GDM1 (cell line): Measurements from ENCODE around the gene CADPS2.

Experiments
- DNase-seq: peaks from one replicate; lab custom pipeline; 2025; lab: John Stamatoyannopoulos, UW

Gene CADPS2

DNA sequence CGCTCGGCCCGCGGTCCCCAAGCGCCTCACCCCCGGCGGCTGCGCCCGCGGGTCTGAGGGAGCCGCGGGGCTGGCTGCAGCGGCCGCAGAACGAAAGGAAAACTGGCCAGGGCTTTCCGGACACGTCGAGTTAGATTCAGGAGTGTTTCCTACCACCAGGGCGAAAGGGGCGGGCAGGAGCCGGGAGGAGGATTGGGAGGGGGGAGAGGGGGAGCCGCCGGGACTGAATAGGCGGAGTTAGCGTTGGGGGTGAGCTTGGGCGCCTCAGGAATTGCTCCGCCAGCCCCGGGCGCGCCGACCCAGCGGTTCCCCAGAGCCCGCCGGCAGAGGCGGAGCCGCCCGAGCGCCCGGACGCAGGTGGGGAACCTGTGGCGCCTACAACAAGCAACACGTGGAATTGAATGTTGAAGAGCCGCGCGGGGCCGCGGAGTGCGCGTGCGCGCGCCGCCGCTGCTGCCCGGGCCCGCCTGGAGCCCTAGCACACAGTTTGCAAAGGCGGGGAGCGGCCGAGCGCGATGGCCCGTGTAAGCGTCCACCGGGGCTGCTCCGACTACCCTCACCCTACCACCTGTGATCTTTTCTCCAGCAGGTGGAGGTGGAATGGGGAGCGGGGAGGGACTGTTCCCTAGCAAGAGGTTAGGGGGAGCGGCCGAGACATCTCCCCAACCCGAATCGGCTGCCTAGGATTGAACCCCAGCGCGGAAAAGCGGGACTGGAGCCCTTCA lies at the start of gene CADPS2:
TSS of gene CADPS2 (minus strand) at position 104 of the 725 bp plus-strand sequence. CDS start 123 bp downstream, outside the sequence.
- DNase-seq, result no peak

DNA sequence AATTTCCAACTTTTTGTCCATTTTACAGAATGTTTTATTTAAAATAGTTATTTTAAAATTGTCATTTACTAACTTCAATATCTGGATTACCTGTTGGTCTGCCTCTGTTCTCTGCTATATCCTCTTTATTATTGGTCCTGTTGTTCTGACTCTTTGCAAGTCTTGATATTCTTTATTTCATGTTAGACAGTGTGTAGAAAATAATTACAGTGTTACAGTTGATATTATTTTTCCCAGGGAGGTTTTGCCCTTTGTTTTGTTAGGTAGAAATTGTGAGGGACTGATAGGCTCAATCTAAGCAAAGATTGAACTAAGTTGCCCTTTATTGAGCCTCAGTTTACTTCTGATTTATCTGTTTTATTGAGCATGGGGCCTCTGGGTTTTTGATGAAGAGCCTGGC lies 49.4 kb upstream of the CADPS2 start:
- DNase-seq, result no peak

DNA sequence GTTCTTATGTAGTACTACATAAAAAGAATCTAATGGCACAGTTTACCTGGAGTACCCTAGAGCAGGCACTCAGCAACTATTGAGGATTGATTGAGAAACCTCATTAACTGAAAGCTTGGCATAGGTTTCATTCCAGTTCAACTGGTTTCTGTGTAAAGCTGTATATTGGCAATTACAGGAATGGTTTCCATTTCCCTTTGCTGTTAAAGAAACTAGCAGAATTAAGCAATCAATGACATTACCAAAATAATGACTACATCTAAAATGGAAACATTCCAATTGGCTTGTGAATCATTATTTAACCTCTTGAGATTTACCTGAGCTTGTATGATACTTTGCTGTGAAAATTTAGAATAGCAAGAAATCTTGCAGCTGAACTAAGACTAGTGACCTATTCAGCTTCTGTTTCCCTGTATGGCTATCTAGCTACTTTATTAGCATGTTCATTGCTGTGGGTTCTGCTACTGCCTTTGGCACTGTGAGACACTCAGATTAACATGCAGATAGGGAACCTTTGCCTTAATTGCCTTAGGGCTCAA lies 33.5 kb upstream of the CADPS2 start:
- DNase-seq, result no peak

DNA sequence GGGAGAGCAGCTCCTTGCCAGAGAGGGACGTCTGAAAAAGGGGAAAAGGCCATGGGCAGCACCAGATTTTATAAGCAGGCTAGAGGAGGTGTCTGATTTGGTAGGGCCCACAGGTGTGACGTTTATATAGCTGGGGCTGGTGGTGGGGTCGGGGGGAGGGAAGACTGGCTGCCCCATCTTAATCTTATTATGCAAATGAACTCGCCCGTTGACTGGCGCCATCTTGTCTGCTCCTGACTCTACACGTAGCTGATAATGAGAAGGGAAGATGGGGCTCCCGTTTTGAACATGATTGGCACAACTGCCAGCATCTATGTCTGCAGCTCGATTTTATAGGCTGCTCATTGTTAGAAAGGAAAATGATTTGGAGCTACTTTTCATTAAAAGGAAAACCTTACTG lies 28.6 kb upstream of the CADPS2 start:
- no peak for DNase-seq

DNA sequence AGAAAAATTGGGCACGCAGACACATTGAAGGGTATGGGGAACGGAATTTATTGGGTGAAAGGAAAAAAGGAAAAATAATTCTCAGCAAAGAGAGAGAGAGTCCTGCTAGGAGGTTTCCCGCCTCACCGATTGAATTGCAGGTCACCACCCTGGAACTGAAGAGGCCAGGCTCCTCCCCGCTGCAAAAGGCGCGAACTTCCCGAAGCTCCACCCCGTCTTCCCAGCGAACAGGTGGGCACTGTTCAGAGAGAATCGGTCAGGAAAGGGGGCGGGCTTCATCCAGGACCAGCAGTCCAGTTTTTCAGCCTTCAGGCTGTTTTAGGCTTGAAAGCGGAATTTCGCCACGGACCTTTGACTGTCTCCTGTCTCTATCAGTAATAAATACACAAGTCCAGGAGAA lies 27.3 kb upstream of the CADPS2 start:
- DNase-seq, result no peak

DNA sequence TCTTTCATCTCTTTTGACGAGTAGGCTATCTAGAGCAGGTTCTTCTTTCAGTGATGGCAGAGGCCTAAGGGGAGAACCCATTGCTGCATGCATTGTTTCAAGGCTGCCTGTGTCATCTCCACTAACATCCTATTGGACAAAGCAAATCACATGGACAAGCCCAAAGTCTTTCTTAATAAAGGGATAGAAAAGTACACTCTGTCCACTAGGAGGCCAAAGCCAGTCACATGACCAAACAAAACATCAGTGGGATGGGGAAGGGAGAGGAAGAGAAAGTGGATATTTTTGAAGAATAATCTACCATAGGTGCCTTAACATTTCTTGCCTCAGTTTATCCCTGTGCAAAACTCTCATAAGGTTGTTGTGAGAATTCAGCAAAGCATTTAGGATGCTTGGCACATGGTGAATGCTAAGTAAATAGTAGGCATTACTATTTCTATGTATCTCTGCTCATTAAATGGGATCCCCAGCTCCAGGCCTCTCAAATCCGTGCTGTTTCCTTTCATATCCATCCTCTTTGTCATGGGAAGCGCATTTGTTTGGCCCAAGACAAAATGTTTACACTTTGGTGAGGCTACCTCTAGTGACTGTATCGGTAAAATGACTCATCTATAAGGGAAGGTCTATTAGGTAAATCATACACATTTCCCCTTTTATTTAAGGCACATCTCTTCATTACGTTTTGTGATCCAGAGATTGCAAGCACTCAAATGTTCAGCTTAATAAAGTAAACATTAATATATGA lies 16.7 kb upstream of the CADPS2 start:
- DNase-seq, result no peak

DNA sequence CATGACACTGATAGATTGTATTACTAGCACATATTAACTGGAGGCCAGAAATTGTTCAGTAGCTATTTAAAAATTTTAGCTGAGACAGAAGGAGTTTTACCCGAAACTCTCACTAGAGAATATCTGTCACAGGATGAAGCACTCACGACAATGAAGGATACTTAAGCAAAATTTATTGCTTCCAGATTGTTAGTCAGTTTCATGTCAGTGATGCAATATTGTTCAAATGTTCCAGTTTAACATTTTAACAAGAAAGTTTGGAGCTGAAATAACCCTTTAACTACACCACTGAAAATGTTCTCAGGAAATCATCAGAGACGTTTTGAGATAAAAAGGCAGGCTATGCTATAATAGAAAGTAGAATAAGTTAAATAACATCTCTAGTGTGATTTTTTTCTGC lies 15.0 kb upstream of the CADPS2 start:
- no peak for DNase-seq

DNA sequence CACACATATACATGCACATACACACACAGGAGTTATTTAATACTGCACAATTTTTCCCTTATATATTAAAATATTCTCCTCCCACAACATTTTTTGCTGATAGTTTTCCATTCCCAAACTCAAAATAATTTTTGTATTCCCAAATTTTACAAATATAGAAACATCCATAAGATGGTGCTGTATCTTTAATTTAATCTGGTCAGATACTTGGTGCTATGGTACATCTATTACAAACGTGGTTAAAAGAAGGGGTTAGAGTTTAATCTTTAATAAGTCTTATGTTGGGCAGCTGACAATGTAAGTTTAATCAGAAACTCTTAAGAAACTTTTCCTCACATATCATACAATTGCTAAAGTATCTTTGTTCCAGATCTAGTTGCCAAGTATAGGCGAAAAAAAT lies 10.2 kb upstream of the CADPS2 start:
- DNase-seq, result no peak

DNA sequence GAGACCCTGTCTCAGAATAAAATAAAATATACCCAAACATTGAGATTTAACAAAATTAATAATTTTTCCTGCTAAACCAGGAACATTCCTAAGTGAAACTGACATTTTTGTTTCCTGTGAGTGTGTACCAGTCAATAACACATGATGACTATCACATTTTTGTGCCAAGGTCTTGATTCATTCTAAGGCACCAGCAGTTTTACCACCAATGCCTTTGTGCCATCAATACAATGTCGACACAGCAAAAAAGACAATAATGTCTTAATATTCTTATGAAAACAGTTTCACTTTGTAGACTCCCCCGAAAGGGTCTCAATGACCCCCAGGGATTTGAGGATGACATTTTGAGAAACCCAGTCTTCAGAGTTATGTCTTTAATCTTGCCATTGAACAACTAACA lies 7.2 kb upstream of the CADPS2 start:
- DNase-seq, result no peak

DNA sequence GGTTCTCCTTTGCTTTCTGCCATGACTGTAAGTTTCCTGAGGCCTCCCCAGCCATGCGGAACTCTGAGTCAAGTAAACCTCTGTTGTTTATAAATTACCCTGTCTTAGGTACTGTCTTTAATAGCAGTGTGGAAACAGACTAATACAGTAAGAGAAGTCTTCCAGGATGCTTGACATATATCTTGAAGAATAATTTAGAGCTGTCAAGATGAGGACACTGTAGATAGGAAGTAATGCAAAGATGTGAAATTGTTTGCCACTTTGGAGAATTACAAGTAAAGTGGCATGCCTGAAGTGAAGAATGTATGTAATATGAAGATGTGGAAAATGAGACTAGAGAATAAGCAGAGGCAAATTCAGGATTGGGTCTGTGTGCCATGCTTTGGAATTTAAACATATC lies 2.9 kb upstream of the CADPS2 start:
- no peak for DNase-seq

DNA sequence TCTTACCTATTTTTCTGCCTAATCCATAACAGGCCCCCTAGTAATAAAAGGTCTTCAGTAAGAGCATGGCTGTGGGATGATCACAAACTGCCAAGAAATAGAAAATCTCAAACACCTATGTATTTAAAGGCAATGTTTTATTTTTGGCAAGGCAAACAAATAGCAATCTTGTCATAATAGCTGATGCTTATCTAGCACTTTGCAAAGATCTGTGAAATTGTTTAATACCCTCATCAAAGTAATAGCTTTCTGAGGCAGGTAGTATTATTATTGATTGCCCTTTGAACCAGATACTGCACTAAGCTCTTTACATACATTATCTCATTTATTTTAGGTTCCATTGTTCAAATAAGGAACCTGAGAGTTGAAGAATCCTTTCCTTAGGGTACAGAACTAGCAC lies 1.6 kb upstream of the CADPS2 start:
- DNase-seq, result no peak

DNA sequence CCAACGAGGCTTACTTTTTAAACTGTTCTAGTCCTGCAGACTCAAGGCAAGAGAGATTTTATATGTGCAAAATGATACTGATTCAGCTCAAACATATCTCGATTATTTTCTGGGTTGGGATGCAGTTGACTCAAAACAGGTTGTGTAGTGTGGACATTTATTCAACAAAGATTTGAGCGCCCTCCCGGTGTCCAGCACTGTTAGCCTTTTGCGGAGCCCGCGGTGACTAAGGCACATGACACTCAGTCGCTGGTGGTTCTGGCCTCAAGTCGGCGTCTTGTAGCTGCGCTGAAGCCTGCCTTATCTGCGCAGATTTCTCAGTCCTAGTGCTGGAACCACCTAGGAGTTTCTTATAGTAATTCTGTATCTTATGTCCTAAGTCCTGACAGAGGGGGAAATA lies 938 bp upstream of the CADPS2 start:
- no peak for DNase-seq

DNA sequence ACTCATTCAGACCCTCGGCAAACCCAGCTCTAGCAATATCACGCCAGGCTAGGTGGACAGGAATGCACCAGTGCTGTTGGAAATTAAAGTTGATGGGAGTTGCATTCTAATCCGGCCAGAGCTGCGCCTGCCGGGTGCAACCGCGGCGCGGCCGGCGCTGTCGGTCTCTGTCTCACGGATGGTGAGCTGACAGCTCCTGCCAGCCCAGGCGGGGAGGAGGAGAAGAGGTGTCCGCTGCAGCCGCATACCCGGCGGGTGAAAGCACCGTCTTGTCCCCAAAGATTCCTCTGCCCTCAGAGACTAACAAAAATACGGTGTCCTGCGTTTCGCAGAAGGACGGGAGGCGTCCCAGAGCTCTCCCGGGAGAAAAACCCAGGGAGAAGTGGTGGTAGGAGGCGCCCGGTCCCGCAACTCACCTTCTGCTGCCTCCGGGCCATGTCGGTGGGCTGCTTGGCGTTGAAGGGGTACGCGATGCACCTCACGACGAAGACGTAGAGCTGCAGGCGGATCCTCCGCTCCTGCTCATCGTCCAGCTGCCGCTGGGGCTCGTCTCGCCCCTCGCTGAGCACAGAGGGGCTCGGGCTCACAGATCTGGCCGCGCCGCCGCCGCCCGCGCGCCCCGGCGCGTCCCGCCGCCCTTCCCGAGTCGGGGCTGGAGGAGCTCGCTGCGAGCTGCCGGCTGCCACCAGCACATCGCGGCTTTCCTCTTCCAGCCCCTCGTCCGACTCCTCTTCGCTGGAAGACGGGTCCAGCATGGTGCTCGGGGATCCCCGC lies 490 bp downstream of the CADPS2 start:
- DNase-seq, result no peak

DNA sequence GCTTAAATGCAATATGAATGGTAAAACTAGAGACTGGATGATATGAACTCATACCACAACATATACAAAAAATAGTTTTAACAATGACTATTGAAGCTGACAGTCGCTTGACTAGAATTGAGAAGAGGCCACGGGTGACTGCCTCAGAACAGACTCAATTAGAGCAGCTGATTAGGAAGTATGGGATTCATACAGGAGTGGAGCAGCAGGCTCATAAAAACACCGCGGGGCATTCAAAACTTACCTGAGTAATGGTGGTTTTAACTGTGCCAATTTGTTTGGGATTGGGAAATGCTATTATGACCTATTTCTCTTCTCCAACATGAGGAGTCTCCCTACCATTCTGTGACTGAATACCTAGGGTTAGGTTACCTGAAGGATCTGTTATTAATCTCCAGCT lies 2.1 kb downstream of the CADPS2 start:
- DNase-seq, result no peak

DNA sequence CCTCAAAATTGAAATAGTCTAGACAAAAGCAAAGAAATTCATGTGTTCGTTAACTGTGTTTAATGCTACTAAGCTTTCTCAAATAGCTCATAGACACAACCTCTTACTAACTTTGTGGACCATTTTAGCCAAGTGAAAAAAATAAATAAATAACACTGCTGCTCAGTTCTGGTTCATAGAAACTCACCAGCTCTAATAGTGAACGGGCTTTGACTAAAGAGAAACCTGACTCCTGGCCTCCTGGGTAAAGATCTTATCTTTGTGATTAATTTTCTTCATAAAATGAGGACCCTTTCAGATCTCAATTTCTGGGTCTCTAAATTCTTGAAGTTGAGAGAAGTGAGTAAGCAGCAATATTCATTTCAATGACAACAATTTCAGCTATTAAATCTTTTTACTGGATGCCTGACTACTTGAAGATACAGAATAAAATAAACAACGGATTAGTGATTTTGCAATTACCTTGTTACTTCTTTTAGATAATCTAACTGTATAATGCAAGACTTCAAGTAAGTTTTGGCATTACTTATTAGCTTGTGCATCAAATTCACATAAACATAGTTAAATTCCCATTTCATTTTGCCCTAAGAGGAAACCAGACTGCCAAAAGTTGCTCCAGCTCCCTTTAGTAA lies 3.1 kb downstream of the CADPS2 start:
- no peak for DNase-seq

DNA sequence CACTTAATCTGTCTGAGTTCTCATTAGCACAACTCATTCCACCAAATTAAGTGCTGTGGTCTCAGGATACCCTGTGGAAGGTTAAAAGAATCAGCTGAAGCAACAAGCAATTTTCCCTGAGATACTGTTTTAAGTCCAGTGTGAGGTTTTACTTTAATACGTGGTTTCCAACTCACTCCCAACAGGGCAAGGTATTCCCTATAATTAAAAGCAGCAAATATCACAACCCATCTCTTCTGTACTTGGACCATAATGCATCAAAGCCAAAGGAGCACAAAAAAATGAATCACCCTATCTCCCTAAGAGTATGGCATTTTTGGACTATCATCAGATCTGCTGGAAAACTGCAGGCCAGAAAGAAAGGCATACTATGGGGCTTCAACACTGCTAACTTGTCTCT lies 4.9 kb downstream of the CADPS2 start:
- DNase-seq, result no peak

DNA sequence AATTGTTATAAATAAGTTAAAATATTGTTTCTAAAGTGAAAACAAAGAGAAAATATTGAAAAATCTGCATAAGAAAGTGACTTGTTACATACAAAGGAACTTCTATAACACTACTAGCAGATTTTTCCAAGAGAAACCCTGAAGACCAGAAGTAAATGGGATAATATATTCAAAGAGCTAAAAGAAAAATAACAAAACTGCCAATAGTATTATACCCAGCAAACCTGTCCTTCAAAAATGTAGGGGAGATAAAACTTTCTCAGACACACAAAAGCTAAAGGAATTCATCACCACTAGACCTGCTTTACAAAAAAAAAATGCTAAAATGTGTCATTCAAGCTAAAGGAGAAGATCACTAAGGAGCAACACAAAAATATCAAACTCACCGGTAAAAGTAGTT lies 17.0 kb downstream of the CADPS2 start:
- DNase-seq, result no peak

DNA sequence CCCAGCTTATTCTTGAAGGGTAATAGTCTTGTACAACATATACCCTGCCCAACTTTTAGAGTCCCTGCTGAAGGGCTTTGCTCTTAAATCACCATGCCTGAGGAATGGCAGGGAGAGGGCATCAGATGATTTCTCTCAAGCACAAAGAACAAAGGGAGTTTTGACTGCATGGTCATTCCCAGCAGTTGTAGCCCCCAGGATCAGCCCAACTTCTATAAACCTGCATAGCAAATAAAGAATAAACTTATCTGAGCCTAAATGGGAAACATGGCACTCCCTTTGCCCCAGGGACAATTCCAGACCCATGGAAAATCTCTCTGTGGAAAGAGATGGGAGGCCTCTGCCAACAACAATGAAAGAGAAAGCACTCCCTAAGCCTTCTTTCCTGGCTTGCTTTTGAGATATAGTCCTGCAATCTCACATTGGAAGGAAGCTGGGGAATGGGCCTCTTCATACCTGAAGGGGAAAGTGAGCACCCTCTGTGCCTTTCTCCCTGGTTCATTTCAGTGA lies 18.7 kb downstream of the CADPS2 start:
- DNase-seq, result no peak

DNA sequence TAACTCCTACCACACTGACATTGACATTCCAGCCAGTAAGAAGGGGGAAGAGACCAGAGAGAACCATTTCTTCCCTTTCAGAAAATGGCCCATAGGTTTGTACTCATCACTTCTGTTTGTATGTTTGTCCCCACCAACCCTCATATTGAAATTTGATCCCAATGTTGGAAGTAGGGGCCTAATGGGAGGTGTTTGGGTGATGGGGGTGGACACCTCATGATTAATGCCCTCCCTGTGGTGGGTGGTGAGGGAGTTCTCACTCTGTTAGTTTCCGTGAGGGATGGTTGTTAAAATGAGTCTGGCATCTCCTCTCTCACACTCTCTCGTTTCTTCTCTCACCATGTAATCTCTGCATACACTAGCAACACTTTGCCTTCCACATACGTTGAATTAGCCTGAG lies 21.4 kb downstream of the CADPS2 start:
- DNase-seq, result no peak

DNA sequence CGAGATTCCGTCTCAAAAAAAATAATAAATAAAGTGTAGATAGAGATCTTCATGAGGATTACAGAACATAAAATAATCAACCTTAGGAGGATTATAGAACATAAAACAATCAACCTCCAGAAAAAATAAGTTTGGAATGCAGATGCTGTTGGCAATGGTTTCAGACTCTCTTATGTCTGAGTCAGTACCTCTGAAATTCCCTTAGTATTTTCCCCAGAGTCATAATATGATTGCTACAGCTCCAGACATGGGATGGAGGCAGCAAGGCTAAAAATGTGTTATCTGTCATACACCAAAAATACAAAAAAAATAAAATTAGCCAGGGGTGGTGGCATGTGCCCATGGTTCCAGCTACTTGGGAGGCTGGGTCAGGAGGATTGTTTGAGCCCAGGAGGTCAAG lies 22.2 kb downstream of the CADPS2 start:
- no peak for DNase-seq

DNA sequence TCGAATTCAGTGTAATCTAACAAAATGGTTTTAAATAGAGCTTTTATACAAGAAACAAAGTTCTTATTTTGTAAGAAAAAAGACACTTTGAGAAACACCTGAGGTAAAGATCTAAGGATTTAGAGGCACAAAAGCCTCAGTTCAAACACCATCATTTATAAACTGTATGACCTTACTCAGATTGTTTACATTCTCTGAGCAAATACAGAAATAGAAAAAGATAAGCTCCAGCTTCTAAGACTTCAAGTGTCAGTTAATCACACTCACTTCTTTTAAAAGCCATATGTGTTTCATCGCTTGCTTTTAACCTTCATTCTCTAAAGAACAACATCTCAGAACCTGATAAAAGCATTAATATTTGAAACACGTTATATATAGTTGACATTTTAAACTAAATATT lies 27.9 kb downstream of the CADPS2 start:
- no peak for DNase-seq

DNA sequence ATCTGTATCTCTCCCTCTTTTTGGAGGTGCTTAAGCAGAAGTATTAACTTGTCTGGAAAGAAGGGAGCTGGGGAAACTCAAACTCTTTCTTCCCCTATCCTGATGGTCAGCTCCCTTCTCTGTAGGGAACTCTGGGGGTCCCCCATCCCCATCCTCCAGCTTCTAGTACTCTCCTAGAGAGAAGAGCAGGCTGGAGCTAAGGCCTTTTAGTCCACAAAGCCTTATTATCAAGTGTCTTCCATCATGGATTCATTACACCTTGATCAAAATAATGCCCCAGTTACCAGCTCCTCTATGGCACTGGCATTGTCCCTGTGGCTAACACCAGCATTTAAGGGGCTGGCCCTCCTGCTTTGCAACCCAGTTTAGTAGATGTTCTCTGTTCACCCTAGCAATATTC lies 35.7 kb downstream of the CADPS2 start:
- no peak for DNase-seq
